Adipocyte (in vitro differentiated cells): Measurements from ENCODE around the gene DNAH17.

ENCODE experiments used
- DNase-seq: peaks from one replicate; pipeline ENCODE4 v3.0.0-alpha.2; 2015; ENCODE audit warnings: low read depth
- H3K27me3 ChIP-seq: replicated peaks from 2 replicates; pipeline ENCODE4 v1.7.0; 2013; ENCODE audit warnings: mild to moderate bottlenecking, low read length, moderate library complexity; ENCODE audit not compliant: control insufficient read depth, insufficient read depth
- H3K36me3 ChIP-seq: 2 replicates; pipeline ENCODE4 v1.7.0; 2013; ENCODE audit warnings: low read length, mild to moderate bottlenecking, moderate library complexity; ENCODE audit not compliant: control insufficient read depth, insufficient read depth, severe bottlenecking
- H3K4me1 ChIP-seq: 2 replicates; pipeline ENCODE4 v1.7.0; 2013; ENCODE audit warnings: mild to moderate bottlenecking, low read length, moderate library complexity; ENCODE audit not compliant: control insufficient read depth, insufficient read depth
- H3K4me3 ChIP-seq: 2 replicates; pipeline ENCODE4 v1.7.0; 2013; ENCODE audit warnings: mild to moderate bottlenecking, low read length, moderate library complexity
- H3K9ac ChIP-seq: 2 replicates; pipeline ENCODE4 v1.7.0; 2013; ENCODE audit warnings: mild to moderate bottlenecking, low read length, moderate library complexity
- H3K9me3 ChIP-seq: 2 replicates; pipeline ENCODE4 v1.7.0; 2013; ENCODE audit warnings: mild to moderate bottlenecking, low read length, moderate library complexity; ENCODE audit not compliant: control insufficient read depth

Gene DNAH17

GRCh38 chr17:78450696-78451345 is 126.4 kb downstream of the DNAH17 start:
- Histone ChIP-seq H3K9ac (no peak overlapping the region), H3K9me3 (peaks cover 3% of the 10 kb centered on the region), H3K27me3 (peaks cover 43% of the 10 kb centered on the region), H3K4me3 (no peak overlapping the region), H3K36me3 (no peaks in the 10 kb centered on the region), H3K4me1 (peaks cover 2% of the 10 kb centered on the region)
- DNase-seq: no peak

GRCh38 chr17:78449983-78450595 is 127.1 kb downstream of the DNAH17 start:
- Histone ChIP-seq H3K9me3 (peaks cover 3% of the 10 kb centered on the region), H3K9ac (no peak overlapping the region), H3K4me1 (peaks cover 2% of the 10 kb centered on the region), H3K4me3 (no peak overlapping the region), H3K27me3 (peaks cover 43% of the 10 kb centered on the region), H3K36me3 (no peaks in the 10 kb centered on the region)
- no peak for DNase-seq

- H3K4me1 ChIP-seq: peaks cover 2% of the 10 kb centered on the region
- DNase-seq: no peak
- no peak overlapping the region for H3K9ac ChIP-seq
- no peak overlapping the region for H3K4me3 ChIP-seq
- H3K27me3 ChIP-seq: peaks cover 52% of the 10 kb centered on the region
- H3K9me3 ChIP-seq: peaks cover 3% of the 10 kb centered on the region
- H3K36me3 ChIP-seq: no peaks in the 10 kb centered on the region
Observed at GRCh38 chr17:78448356-78448993, 128.7 kb downstream of the DNAH17 start.

- Histone ChIP-seq H3K4me3 (no peak overlapping the region), H3K9me3 (peaks cover 3% of the 10 kb centered on the region), H3K9ac (no peak overlapping the region), H3K4me1 (peaks cover 15% of the 10 kb centered on the region), H3K27me3 (peaks cover 42% of the 10 kb centered on the region), H3K36me3 (no peaks in the 10 kb centered on the region)
- no peak for DNase-seq
Observed at GRCh38 chr17:78446833-78447232, 130.4 kb downstream of the DNAH17 start.

GRCh38 chr17:78444392-78444791 is 132.8 kb downstream of the DNAH17 start:
- no peak for DNase-seq
- H3K9me3 ChIP-seq: peaks cover 3% of the 10 kb centered on the region
- H3K4me3 ChIP-seq: no peak overlapping the region
- H3K4me1 ChIP-seq: peaks cover 15% of the 10 kb centered on the region
- no peaks in the 10 kb centered on the region for H3K36me3 ChIP-seq
- peaks cover 18% of the 10 kb centered on the region for H3K27me3 ChIP-seq
- no peak overlapping the region for H3K9ac ChIP-seq

- Histone ChIP-seq H3K27me3 (peaks cover 19% of the 10 kb centered on the region), H3K9ac (no peak overlapping the region), H3K36me3 (no peaks in the 10 kb centered on the region), H3K9me3 (no peaks in the 10 kb centered on the region), H3K4me1 (peaks cover 13% of the 10 kb centered on the region), H3K4me3 (no peak overlapping the region)
- DNase-seq: no peak
Observed at GRCh38 chr17:78442648-78443218, 134.5 kb downstream of the DNAH17 start.

GRCh38 chr17:78441271-78441971 is 135.8 kb downstream of the DNAH17 start:
- Histone ChIP-seq H3K4me1 (peaks cover 13% of the 10 kb centered on the region), H3K9me3 (no peaks in the 10 kb centered on the region), H3K4me3 (no peak overlapping the region), H3K27me3 (peaks cover 24% of the 10 kb centered on the region), H3K36me3 (no peaks in the 10 kb centered on the region), H3K9ac (no peak overlapping the region)
- no peak for DNase-seq

GRCh38 chr17:78438694-78439325 is 138.4 kb downstream of the DNAH17 start:
- H3K27me3 ChIP-seq: peaks cover 18% of the 10 kb centered on the region
- no peak for DNase-seq

GRCh38 chr17:78438271-78438691 is 138.9 kb downstream of the DNAH17 start:
- H3K9ac ChIP-seq: no peak overlapping the region
- H3K9me3 ChIP-seq: no peaks in the 10 kb centered on the region
- no peak overlapping the region for H3K4me3 ChIP-seq
- DNase-seq: no peak
- no peaks in the 10 kb centered on the region for H3K36me3 ChIP-seq
- H3K27me3 ChIP-seq: peaks cover 16% of the 10 kb centered on the region
- peaks cover 11% of the 10 kb centered on the region for H3K4me1 ChIP-seq

More at GRCh38 chr17:78438694-78439325, 138.4 kb downstream of the DNAH17 start:
- Histone ChIP-seq H3K9me3 (no peaks in the 10 kb centered on the region), H3K4me1 (peaks cover 13% of the 10 kb centered on the region), H3K9ac (no peak overlapping the region), H3K4me3 (no peak overlapping the region), H3K36me3 (no peaks in the 10 kb centered on the region)

- Histone ChIP-seq H3K9ac (no peak overlapping the region), H3K4me3 (no peak overlapping the region), H3K36me3 (no peaks in the 10 kb centered on the region), H3K4me1 (peaks cover 5% of the 10 kb centered on the region), H3K9me3 (no peaks in the 10 kb centered on the region), H3K27me3 (peaks cover 16% of the 10 kb centered on the region)
- no peak for DNase-seq
Observed at GRCh38 chr17:78437508-78438169, 139.6 kb downstream of the DNAH17 start.
